HEK293 (cell line): ENCODE measurements around the gene USP33.

Source experiments
- INSM2 ChIP-seq: fragments of 450-650 bp; formaldehyde crosslinking; IDR thresholded peaks from 2 replicates; pipeline ENCODE4 v1.5.1; 2016; ENCODE audit warnings: missing biosample characterization, missing genetic modification characterization
- KLF1 ChIP-seq: fragments of 450-650 bp; formaldehyde crosslinking; IDR thresholded peaks from 2 replicates; pipeline ENCODE4 v1.5.1; 2016; ENCODE audit warnings: missing biosample characterization, missing genetic modification characterization
- KLF10 ChIP-seq: fragments of 450-650 bp; IDR thresholded peaks from 2 replicates; pipeline ENCODE4 v1.5.1; 2018; ENCODE audit warnings: missing biosample characterization, mild to moderate bottlenecking, missing genetic modification characterization
- KLF17 ChIP-seq: fragments of 450-650 bp; formaldehyde crosslinking; IDR thresholded peaks from 2 replicates; pipeline ENCODE4 v1.5.1; 2016; ENCODE audit warnings: missing biosample characterization, missing genetic modification characterization
- MEIS1 ChIP-seq: sonication (generic); formaldehyde crosslinking; IDR thresholded peaks from 2 replicates; pipeline ENCODE4 v1.8.1; 2022; ENCODE audit warnings: missing genetic modification reagents, mild to moderate bottlenecking, borderline replicate concordance
- PBX3 ChIP-seq: sonication (generic); formaldehyde crosslinking; IDR thresholded peaks from 2 replicates; pipeline ENCODE4 v1.8.1; 2022; ENCODE audit warnings: mild to moderate bottlenecking, moderate library complexity, missing genetic modification reagents
- PRDM6 ChIP-seq: fragments of 450-650 bp; formaldehyde crosslinking; IDR thresholded peaks from 2 replicates; pipeline ENCODE4 v1.5.1; 2017; ENCODE audit warnings: missing biosample characterization, missing genetic modification characterization
- SP3 ChIP-seq: fragments of 450-650 bp; formaldehyde crosslinking; IDR thresholded peaks from 2 replicates; pipeline ENCODE4 v1.5.1; 2016; ENCODE audit warnings: missing biosample characterization, missing genetic modification characterization
- ZBTB26 ChIP-seq: fragments of 450-650 bp; formaldehyde crosslinking; optimal IDR thresholded peaks from 2 replicates; pipeline ENCODE3; 2016; ENCODE audit warnings: missing biosample characterization, mild to moderate bottlenecking, missing genetic modification characterization
- ZNF10 ChIP-seq: fragments of 450-650 bp; formaldehyde crosslinking; IDR thresholded peaks from 2 replicates; pipeline ENCODE4 v1.5.1; 2017; ENCODE audit warnings: missing biosample characterization, missing genetic modification characterization
- ZNF138 ChIP-seq: fragments of 450-650 bp; formaldehyde crosslinking; IDR thresholded peaks from 2 replicates; pipeline ENCODE4 v1.5.1; 2016; ENCODE audit warnings: missing biosample characterization, missing genetic modification characterization, borderline replicate concordance
- ZNF221 ChIP-seq: fragments of 450-650 bp; formaldehyde crosslinking; IDR thresholded peaks from 2 replicates; pipeline ENCODE4 v1.5.1; 2017; ENCODE audit warnings: missing biosample characterization, missing genetic modification characterization, borderline replicate concordance
- ZNF239 ChIP-seq: fragments of 450-650 bp; formaldehyde crosslinking; IDR thresholded peaks from 2 replicates; pipeline ENCODE4 v1.5.1; 2016; ENCODE audit warnings: missing biosample characterization, missing genetic modification characterization
- ZNF302 ChIP-seq: fragments of 450-650 bp; formaldehyde crosslinking; IDR thresholded peaks from 2 replicates; pipeline ENCODE4 v1.5.1; 2016; ENCODE audit warnings: missing biosample characterization, missing genetic modification characterization, low read depth
- ZNF404 ChIP-seq: fragments of 450-650 bp; formaldehyde crosslinking; IDR thresholded peaks from 2 replicates; pipeline ENCODE4 v1.5.1; 2017; ENCODE audit warnings: missing biosample characterization, missing genetic modification characterization
- ZNF416 ChIP-seq: fragments of 450-650 bp; formaldehyde crosslinking; IDR thresholded peaks from 2 replicates; pipeline ENCODE4 v1.5.1; 2016; ENCODE audit warnings: missing biosample characterization, missing genetic modification characterization
- ZNF433 ChIP-seq: fragments of 450-650 bp; formaldehyde crosslinking; IDR thresholded peaks from 2 replicates; pipeline ENCODE4 v1.5.1; 2016; ENCODE audit warnings: missing biosample characterization, missing genetic modification characterization, low read depth
- ZNF473 ChIP-seq: fragments of 450-650 bp; formaldehyde crosslinking; IDR thresholded peaks from 2 replicates; pipeline ENCODE4 v1.5.1; 2017; ENCODE audit warnings: missing biosample characterization, missing genetic modification characterization
- ZNF518A ChIP-seq: fragments of 450-650 bp; formaldehyde crosslinking; conservative IDR thresholded peaks from 2 replicates; pipeline ENCODE4 v1.5.1; 2016; ENCODE audit warnings: low read depth, missing biosample characterization, missing genetic modification characterization
- ZNF610 ChIP-seq: fragments of 450-650 bp; formaldehyde crosslinking; IDR thresholded peaks from 2 replicates; pipeline ENCODE4 v1.5.1; 2016; ENCODE audit warnings: missing biosample characterization, missing genetic modification characterization, borderline replicate concordance
- ZNF701 ChIP-seq: fragments of 450-650 bp; formaldehyde crosslinking; IDR thresholded peaks from 2 replicates; pipeline ENCODE4 v1.5.1; 2016; ENCODE audit warnings: missing biosample characterization, missing genetic modification characterization
- ZNF707 ChIP-seq: fragments of 450-650 bp; formaldehyde crosslinking; IDR thresholded peaks from 2 replicates; pipeline ENCODE4 v1.5.1; 2016; ENCODE audit warnings: missing biosample characterization, missing genetic modification characterization
- ZNF777 ChIP-seq: fragments of 450-650 bp; formaldehyde crosslinking; IDR thresholded peaks from 2 replicates; pipeline ENCODE4 v1.5.1; 2017; ENCODE audit warnings: missing biosample characterization, missing genetic modification characterization, borderline replicate concordance
- ZNF792 ChIP-seq: fragments of 450-650 bp; formaldehyde crosslinking; IDR thresholded peaks from 2 replicates; pipeline ENCODE4 v1.5.1; 2016; ENCODE audit warnings: missing biosample characterization, missing genetic modification characterization

The USP33 gene

GRCh38 chr1:77779529-77780281 lies 20.1 kb upstream of the USP33 start, which contains the start of gene MIGA1 (continued):
- TF ChIP-seq KLF1 (tag by site-specific recombination), result no peak; the same call in 1 of the 2 replicates
- TF ChIP-seq ZNF302 (tag by site-specific recombination), result no peak
- TF ChIP-seq ZNF10, result 0 out of 2 replicates have a peak, but pooled peaks have one; percentile 36
- TF ChIP-seq PRDM6, result no peak
- TF ChIP-seq ZNF777, result no peak
- no peak for TF ChIP-seq ZNF792
- TF ChIP-seq ZNF239, result no peak
- TF ChIP-seq SP3 (tag by site-specific recombination), result peak; percentile 93
- TF ChIP-seq MEIS1 (CRISPR knock-in tag), result no peak
- TF ChIP-seq ZNF138 (tag by site-specific recombination), result no peak
- TF ChIP-seq ZBTB26, result peak; percentile 33
- TF ChIP-seq ZNF404 (tag by site-specific recombination), result no peak
- TF ChIP-seq ZNF433 (tag by site-specific recombination), result no peak
- TF ChIP-seq KLF10 (tag by site-specific recombination), result no peak
- 0 out of 2 replicates have a peak, but pooled peaks have one; percentile 23 for TF ChIP-seq KLF17 (tag by site-specific recombination)
- no peak for TF ChIP-seq ZNF610 (tag by site-specific recombination)
- TF ChIP-seq ZNF473 (tag by site-specific recombination), result no peak
- TF ChIP-seq ZNF518A (tag by site-specific recombination), result peak; percentile 97
- TF ChIP-seq INSM2 (tag by site-specific recombination), result no peak; the same call in 1 of the 2 replicates
- no peak for TF ChIP-seq ZNF221 (tag by site-specific recombination)
- no peak for TF ChIP-seq ZNF707
- TF ChIP-seq ZNF701 (tag by site-specific recombination), result no peak
- no peak for TF ChIP-seq PBX3
- TF ChIP-seq ZNF416, result no peak
- TF ChIP-seq, all 188 proteins: peak for 50
